Parathyroid adenoma (tissue), 2 donors: ENCODE measurements around the gene RETREG2.

Experiments
- H2AFZ ChIP-seq: fragments of 300-600 bp; sonication (generic); one replicate; pipeline ENCODE4 v1.7.0; 2017; ENCODE audit warnings: antibody characterized with exemption, mild to moderate bottlenecking
- H3K27ac ChIP-seq: fragments of 300-600 bp; sonication (generic); one replicate; pipeline ENCODE4 v1.7.0; 2017
- H3K27me3 ChIP-seq: fragments of 300-600 bp; sonication (generic); one replicate; pipeline ENCODE4 v1.7.0; 2017; ENCODE audit warnings: low read length; ENCODE audit not compliant: control insufficient read depth, insufficient read depth
- H3K36me3 ChIP-seq: fragments of 300-600 bp; sonication (generic); one replicate; pipeline ENCODE4 v1.7.0; 2017; ENCODE audit warnings: low read length; ENCODE audit not compliant: control insufficient read depth, insufficient read depth
- H3K4me1 ChIP-seq: fragments of 300-600 bp; sonication (generic); one replicate; pipeline ENCODE4 v1.7.0; 2017; ENCODE audit warnings: control low read depth
- H3K4me2 ChIP-seq: fragments of 300-600 bp; sonication (generic); one replicate; pipeline ENCODE4 v1.7.0; 2017; ENCODE audit warnings: low read length
- H3K4me3 ChIP-seq: fragments of 300-600 bp; sonication (generic); one replicate; pipeline ENCODE4 v1.7.0; 2017; ENCODE audit warnings: low read depth, low read length
- H3K79me2 ChIP-seq: fragments of 300-600 bp; sonication (generic); one replicate; pipeline ENCODE4 v1.7.0; 2017; ENCODE audit warnings: control low read depth
- H3K9ac ChIP-seq: fragments of 300-600 bp; sonication (generic); one replicate; pipeline ENCODE4 v1.7.0; 2017; ENCODE audit warnings: mild to moderate bottlenecking
- H3K9me3 ChIP-seq: fragments of 300-600 bp; sonication (generic); one replicate; pipeline ENCODE4 v1.7.0; 2017; ENCODE audit warnings: low read length; ENCODE audit not compliant: control insufficient read depth
- TF ChIP-seq, protein P1 (sequence below): fragments of 300-600 bp; sonication (generic); IDR thresholded peaks from one replicate; pipeline ENCODE4 v1.7.0; 2017; ENCODE audit warnings: antibody characterized with exemption, mild to moderate bottlenecking
- donor health status: primary hyperparathyroidism.

The RETREG2 gene

DNA sequence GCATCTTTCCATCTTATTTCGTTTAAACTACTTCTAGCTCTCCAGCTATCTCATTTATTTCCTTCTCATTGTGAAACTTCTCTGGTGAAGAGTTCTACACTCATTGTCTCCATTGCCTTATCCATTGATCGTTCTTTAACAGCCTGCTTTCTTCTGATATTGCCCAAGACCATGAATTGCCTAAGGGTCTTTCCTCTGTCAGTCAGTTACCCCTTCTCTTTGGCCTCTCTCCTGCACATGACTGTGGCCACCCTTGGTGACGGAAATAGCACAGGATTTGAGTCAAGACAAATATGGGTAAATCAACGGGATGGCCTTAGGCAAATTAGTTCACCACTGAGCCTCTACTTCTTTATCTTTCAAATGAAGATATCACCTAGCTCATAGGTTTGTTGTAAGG lies 44.1 kb upstream of the RETREG2 start:
- Histone ChIP-seq H3K79me2 (no peaks in the 10 kb centered on the region), H3K9me3 (no peaks in the 10 kb centered on the region), H3K27ac (no peak overlapping the region), H3K4me1 (no peaks in the 10 kb centered on the region), H2AFZ (no peak overlapping the region), H3K4me2 (no peak overlapping the region), H3K4me3 (no peak overlapping the region), H3K27me3 (no peaks in the 10 kb centered on the region), H3K9ac (no peak overlapping the region), H3K36me3 (no peaks in the 10 kb centered on the region)
- TF ChIP-seq, protein P1, sequence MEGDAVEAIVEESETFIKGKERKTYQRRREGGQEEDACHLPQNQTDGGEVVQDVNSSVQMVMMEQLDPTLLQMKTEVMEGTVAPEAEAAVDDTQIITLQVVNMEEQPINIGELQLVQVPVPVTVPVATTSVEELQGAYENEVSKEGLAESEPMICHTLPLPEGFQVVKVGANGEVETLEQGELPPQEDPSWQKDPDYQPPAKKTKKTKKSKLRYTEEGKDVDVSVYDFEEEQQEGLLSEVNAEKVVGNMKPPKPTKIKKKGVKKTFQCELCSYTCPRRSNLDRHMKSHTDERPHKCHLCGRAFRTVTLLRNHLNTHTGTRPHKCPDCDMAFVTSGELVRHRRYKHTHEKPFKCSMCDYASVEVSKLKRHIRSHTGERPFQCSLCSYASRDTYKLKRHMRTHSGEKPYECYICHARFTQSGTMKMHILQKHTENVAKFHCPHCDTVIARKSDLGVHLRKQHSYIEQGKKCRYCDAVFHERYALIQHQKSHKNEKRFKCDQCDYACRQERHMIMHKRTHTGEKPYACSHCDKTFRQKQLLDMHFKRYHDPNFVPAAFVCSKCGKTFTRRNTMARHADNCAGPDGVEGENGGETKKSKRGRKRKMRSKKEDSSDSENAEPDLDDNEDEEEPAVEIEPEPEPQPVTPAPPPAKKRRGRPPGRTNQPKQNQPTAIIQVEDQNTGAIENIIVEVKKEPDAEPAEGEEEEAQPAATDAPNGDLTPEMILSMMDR, result no peak

DNA sequence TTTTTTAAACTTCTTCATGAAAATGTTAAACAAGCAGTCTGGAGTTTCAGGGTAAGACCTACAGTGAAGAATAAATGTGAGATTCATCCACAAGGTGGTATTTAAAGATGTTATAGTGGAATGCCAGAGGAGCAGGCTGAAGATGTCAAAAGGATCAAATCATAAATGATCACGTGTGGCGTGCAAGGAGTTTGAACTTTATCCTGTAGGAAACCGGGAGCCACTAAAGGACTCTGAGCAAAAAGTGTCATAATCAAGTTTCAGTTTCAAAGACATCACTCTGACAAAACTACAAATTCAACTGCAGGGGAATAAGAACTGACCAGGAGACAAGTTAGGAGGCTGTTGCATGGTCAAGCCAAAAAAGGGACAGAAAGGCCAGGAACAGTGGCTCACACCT lies 37.4 kb upstream of the RETREG2 start:
- no peak overlapping the region for H3K4me3 ChIP-seq
- no peak overlapping the region for H3K27ac ChIP-seq
- TF ChIP-seq, protein P1, result no peak

DNA sequence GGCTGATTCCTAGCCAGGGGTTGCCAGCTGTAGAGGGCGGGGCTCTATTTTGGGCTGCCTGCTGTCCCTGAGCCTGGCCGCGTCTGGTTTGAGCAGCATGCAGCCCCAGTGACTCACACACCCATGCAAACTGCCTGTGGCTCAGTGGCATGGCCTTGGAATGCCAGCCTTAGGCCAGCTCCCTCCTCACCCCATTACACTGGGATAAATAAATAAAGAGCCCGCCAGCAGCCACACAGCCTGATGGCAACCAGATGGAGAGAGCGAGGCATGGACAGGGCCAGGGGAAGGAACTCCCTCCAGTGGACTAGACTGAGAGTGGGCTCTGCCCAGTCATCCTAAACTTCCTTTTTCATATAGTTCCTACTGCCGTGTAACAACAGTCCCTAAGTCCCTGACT lies 35.7 kb upstream of the RETREG2 start:
- H2AFZ ChIP-seq, result no peak overlapping the region
- H3K9me3 ChIP-seq, result no peaks in the 10 kb centered on the region
- H3K4me3 ChIP-seq, result no peak overlapping the region
- no peak overlapping the region for H3K9ac ChIP-seq
- no peak overlapping the region for H3K4me2 ChIP-seq
- no peaks in the 10 kb centered on the region for H3K27me3 ChIP-seq
- no peaks in the 10 kb centered on the region for H3K79me2 ChIP-seq
- H3K4me1 ChIP-seq, result no peaks in the 10 kb centered on the region
- H3K36me3 ChIP-seq, result no peaks in the 10 kb centered on the region
- TF ChIP-seq, protein P1, result no peak
- H3K27ac ChIP-seq, result no peak overlapping the region

More for the DNA sequence above, 37.4 kb upstream of the RETREG2 start:
- Histone ChIP-seq H3K36me3 (no peaks in the 10 kb centered on the region), H3K4me2 (no peak overlapping the region), H3K79me2 (no peaks in the 10 kb centered on the region), H3K9ac (no peak overlapping the region), H3K4me1 (no peaks in the 10 kb centered on the region), H3K27me3 (no peaks in the 10 kb centered on the region), H2AFZ (no peak overlapping the region), H3K9me3 (no peaks in the 10 kb centered on the region)

- Histone ChIP-seq H3K36me3 (no peaks in the 10 kb centered on the region), H3K27ac (no peak overlapping the region), H3K27me3 (no peaks in the 10 kb centered on the region), H3K79me2 (no peaks in the 10 kb centered on the region), H3K9ac (no peak overlapping the region), H3K9me3 (no peaks in the 10 kb centered on the region), H2AFZ (no peak overlapping the region), H3K4me1 (no peaks in the 10 kb centered on the region), H3K4me2 (no peak overlapping the region), H3K4me3 (no peak overlapping the region)
- TF ChIP-seq, protein P1, result no peak
Observed at GRCh38 chr2:219149667-219150066, 28.4 kb upstream of the RETREG2 start.

DNA sequence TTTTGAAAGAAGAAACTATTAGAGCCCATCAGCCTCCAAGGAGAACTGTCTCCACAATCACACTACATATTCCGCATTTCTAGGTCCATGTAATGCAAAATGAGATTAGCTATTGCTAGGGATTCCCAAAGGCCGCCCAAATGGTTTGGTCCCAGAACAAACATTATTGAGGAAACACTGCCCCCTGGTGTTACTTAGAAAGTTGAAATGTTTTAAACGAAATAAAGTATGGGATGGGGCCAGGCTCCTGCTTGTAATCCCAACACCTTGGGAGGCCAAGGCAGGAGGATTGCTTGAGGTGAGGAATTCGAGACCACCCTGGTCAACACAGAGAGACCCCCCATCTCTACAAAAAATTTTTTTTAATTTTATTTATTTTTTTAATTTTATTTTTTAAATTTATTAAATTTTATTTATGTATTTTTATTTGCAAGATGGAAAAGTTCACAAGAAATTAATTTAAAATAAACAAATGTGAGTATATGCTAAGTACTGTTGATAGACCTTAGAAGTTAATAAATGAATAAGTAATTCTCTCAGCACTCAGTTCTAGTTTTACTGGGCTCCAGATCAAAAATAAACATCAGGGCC lies 22.9 kb upstream of the RETREG2 start:
- H3K4me3 ChIP-seq, result no peak overlapping the region
- H3K9ac ChIP-seq, result no peak overlapping the region
- H3K27ac ChIP-seq, result no peak overlapping the region
- no peaks in the 10 kb centered on the region for H3K27me3 ChIP-seq
- H2AFZ ChIP-seq, result no peak overlapping the region
- H3K36me3 ChIP-seq, result no peaks in the 10 kb centered on the region
- no peak overlapping the region for H3K4me2 ChIP-seq
- H3K4me1 ChIP-seq, result peaks cover 2% of the 10 kb centered on the region
- H3K79me2 ChIP-seq, result no peaks in the 10 kb centered on the region
- TF ChIP-seq, protein P1, result peak; percentile 67
- no peaks in the 10 kb centered on the region for H3K9me3 ChIP-seq
